Kidney epithelial cell (primary cell): ENCODE measurements around the gene SECISBP2L. TPM values are rescaled to one million over a fixed set of nuclear protein-coding genes. Genes with fewer than 3 reads are reported as not detected.
"Not testable (repeated sequence)": the region's sequence is repeated elsewhere in the genome, so short reads cannot be mapped to it uniquely, and the experiment has no call there.

Experiments
- DNase-seq: peaks from one replicate; pipeline ENCODE4 v3.0.0-alpha.2; 2010; ENCODE audit warnings: low read depth
- H3K27me3 ChIP-seq: 2 replicates; pipeline ENCODE4 v1.6.0; 2011; ENCODE audit warnings: low read length; ENCODE audit not compliant: control insufficient read depth, insufficient read depth
- H3K36me3 ChIP-seq: 2 replicates; pipeline ENCODE4 v1.5.1; 2011; ENCODE audit warnings: low read length; ENCODE audit not compliant: control insufficient read depth, insufficient read depth
- H3K4me3 ChIP-seq: 2 replicates; pipeline ENCODE4 v1.5.1; 2011; ENCODE audit warnings: low read depth, mild to moderate bottlenecking, control low read depth, low read length
- CTCF ChIP-seq: IDR thresholded peaks from 2 replicates; pipeline ENCODE4 v1.5.1; 2011; ENCODE audit warnings: mild to moderate bottlenecking, moderate library complexity, low read length, control low read depth, inconsistent platforms; ENCODE audit not compliant: insufficient read depth, poor library complexity, severe bottlenecking
- total RNA-seq: library from RNA; depleted of rRNA; stranded (reverse); fragments of >200 nt; gene quantifications from 2 replicates; pipeline ENCODE4 v1.2.3, GENCODE V29; 2015

Gene SECISBP2L
- total RNA-seq, 1 donor from 2014 or later: 20.0 TPM

- H3K27me3 ChIP-seq: no peaks in the 10 kb centered on the region
- H3K36me3 ChIP-seq: no peaks in the 10 kb centered on the region
- no peak for DNase-seq
- TF ChIP-seq CTCF: no peak
- no peak overlapping the region for H3K4me3 ChIP-seq
Observed at GRCh38 chr15:48978638-48979037, 67.6 kb downstream of the SECISBP2L start.

GRCh38 chr15:48976444-48977088 is 69.7 kb downstream of the SECISBP2L start:
- Histone ChIP-seq H3K36me3 (no peaks in the 10 kb centered on the region), H3K27me3 (no peaks in the 10 kb centered on the region), H3K4me3 (no peak overlapping the region)
- no peak for DNase-seq
- TF ChIP-seq CTCF: no peak

DNA sequence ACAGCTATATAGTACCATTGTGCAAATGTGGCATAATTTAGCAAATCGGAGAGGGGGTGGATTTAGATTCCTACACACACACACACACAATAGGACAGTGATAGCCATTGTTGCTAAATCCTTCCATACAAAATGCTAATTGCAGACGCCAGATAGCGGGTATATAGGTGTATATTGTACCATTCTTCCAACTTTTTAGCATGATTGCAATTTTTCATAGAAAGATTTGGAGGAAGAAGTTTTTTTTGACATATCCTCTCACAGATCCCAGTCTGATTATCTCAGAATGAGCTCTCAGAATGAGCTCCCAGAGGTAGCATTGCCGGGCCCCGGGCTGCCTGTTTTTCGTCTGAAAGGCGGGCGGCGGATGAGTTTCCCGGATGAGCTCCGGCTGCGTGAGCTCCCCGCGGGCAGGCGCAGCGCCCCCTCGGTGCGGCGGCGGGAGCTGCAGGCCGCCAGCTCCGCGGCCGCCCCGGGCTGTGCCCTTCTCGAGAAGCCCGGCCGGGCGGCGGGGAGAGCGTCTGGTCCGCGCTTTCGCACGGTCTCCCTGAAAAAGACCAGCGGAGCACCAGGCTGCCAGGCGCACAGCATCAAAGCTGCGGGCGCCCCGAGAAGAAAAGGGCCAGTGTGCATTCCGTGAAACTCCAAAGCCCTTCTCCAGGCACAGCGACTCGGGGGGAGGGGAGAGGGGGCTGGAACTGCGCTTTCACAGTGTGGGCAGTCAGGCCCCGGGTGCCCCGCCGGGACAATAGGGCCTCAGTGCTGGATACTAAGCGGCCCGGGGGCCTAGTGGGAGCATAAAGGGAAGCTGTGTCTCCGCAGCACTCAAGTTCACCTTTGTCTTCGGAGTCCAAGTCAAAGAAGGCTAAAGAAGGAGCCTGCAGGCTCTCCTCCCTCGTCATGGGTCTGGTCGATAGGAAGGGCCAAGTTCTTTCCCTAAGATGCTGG is 70.5 kb downstream of the SECISBP2L start:
- TF ChIP-seq CTCF: peak; percentile 54
- no peaks in the 10 kb centered on the region for H3K27me3 ChIP-seq
- DNase-seq: no peak

GRCh38 chr15:48974882-48975281 is 71.4 kb downstream of the SECISBP2L start:
- no peak overlapping the region for H3K4me3 ChIP-seq
- DNase-seq: no peak
- H3K36me3 ChIP-seq: no peaks in the 10 kb centered on the region
- peak; percentile 2 for TF ChIP-seq CTCF
- no peaks in the 10 kb centered on the region for H3K27me3 ChIP-seq

More for the DNA sequence above, 70.5 kb downstream of the SECISBP2L start:
- H3K36me3 ChIP-seq: no peaks in the 10 kb centered on the region
- peak overlapping the region; percentile 56 for H3K4me3 ChIP-seq

DNA sequence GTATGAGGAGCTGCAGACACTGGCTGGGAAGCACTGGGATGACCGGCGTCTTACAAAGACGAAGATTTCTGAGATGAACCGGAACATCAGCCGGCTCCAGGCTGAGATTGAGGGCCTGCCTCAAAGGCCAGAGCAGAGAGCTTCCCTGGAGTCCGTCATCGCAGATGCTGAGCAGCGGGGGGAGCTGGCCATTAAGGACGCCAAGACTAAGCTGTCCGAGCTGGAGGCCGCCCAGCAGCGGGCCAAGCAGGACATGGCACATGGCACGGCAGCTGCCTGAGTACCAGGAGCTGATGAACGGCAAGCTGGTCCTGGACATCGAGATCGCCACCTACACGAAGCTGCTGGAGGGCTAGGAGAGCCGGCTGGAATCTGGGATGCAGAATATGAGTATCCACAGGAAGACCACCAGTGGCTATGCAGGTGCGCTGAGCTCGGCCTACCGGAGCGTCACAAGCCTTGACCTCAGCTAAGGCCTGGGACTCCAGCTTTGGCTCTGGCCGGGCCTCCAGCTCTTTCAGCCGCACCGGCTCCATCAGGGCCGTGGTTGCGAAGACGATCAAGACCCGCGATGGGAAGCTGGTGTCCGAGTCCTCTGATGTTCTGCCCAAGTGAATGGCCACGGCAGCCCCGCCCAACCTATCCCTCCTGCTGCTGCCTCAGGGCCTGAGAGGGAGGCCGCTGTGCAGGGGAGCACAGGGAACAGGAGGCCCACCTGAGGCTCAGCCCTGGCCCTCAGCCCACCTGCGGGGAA is 73.3 kb downstream of the SECISBP2L start:
- Histone ChIP-seq H3K36me3 (no peaks in the 10 kb centered on the region), H3K27me3 (no peaks in the 10 kb centered on the region), H3K4me3 (no peak overlapping the region)
- no peak for DNase-seq
- TF ChIP-seq CTCF: no peak

DNA sequence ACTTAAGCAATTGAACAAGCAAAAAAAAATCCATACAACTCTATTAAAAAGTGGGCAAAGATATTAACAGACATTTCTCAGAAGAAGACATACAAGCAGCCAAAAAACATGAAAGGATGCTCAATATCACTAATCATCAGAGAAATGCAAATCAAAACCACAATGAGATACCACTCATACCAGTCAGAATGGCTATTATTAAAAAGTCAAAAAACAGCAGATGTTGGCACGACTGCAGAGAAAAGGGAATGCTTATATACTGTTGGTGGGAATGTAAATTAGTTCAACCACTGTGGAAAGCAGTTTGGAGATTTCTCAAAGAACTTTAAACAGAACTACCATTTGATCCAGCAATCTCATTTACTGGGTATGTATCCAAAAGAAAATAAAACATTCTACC is 75.3 kb downstream of the SECISBP2L start:
- DNase-seq, H3K36me3 ChIP-seq, H3K27me3 ChIP-seq, H3K4me3 ChIP-seq: not testable (repeated sequence)
